NCI-H2196 treated with DMSO at 0.1 percent for 48 hours (cell line): ENCODE results near the gene PTPRJ.
"Not testable (repeated sequence)": the region's sequence is repeated elsewhere in the genome, so short reads cannot be mapped to it uniquely, and the experiment has no call there.

ENCODE experiments used
- DNase-seq: peaks from one replicate; lab custom pipeline; 2025; ENCODE audit not compliant: unreplicated experiment; lab: John Stamatoyannopoulos, UW

Gene PTPRJ

DNA sequence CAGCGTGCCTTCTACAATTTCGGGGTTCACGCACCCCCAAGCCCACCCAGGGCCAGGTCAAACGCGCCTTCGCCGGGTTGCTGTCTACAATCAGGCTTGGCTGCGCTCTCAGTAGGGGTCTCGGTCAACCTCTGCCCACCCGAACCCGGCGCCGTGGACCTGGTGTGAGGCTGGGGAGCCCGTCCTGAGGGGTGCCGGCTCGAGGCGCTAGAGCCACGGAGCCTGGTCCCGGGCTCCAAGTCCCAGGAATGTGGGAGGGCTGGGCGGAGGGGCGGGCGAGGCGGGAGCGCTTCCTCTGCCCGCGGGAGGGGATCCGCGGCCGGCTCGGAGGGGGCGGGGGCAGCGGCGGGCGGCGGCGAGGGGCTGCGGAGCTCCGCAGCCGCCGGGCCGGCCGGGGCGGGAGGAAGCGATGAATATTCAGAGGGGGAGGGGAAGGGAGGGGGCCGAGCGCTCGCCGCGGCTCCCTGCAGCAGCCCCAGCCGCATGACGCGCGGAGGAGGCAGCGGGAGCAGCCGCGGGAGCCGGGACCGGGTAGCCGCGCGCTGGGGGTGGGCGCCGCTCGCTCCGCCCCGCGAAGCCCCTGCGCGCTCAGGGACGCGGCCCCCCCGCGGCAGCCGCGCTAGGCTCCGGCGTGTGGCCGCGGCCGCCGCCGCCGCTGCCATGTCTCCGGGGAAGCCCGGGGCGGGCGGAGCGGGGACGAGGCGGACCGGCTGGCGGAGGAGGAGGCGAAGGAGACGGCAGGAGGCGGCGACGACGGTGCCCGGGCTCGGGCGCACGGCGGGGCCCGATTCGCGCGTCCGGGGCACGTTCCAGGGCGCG is at the start of gene PTPRJ:
Gene PTPRJ, plus strand, starts transcription at position 472 of the 819 bp plus-strand sequence. CDS start 354 bp downstream, outside the sequence.
- DNase-seq: no peak

DNA sequence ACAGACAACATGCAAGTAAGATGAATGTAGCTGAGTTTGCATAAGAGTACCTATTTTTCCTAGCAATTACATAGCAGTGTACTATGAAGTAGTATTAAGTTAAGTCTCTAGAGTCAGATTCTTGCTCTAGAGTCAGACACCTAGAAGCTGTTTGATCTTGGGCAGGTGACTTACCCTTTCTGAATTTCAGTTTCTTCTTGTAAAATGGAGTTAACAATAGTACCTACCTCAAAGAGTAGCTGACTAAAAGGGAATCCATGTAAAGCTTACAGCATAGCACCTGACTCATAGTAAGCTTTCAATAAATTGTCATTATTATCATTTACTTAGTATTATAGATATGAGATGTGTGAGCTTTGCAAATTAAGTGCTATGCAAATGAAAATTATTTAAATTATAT is 47.8 kb upstream of the PTPRJ start:
- DNase-seq: no peak

DNA sequence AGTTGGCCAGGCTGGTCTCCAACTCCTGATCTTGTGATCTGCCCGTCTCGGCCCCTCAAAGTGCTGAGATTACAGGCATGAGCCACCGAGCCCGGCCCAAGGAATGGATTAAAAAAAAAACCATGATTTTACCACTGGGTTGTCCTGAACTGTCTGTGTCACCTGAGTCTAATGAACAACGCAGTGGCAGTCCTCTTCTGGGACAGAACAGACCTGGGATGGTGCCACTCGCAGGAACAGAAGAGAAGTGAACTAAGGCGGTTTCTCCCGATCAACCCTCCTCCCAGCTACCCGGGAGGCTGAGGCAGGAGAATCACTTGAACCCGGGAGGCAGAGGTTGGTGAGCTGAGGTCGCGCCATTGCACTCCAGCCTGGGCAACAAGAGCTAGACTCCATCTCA is 46.6 kb upstream of the PTPRJ start:
- not testable (repeated sequence) for DNase-seq

DNA sequence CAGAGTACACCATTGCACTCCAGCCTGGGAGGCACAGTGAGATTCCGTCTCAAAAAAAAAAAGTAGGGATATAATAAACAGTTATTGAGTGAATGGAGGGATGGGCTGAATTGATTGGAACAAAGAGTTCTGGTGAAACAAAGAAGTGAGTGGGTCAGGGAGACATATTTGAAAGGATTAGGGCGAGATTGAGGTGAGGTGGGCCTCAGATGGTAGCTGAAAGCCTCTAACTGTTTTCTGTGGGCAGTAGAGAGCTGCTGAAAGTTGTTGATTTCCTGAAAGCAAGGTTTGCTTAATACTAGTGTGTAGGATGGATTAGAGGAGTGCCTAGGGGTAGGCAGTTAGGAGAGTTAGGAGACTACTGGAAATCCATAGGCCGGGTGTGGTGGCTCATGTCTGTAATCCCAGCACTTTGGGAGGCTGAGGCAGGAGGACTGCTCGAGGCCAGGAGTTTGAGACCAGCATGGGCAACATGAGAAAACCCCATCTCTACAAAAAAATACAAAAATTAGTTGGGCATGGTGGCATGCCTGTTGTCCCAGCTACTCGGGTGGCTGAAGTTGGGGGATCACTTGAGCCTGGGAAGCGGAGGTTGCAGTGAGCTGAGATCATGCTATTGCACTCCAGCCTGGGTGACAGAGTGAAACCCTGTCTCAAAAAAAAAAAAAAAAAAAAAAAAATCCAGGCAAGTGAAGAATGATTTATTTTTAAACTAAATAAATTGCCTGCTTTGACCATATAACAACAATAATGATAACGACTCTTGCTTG is 41.4 kb upstream of the PTPRJ start:
- no peak for DNase-seq

- DNase-seq: no peak
These were observed 39.3 kb upstream of the PTPRJ start for GRCh38 chr11:47940904-47941649.

DNA sequence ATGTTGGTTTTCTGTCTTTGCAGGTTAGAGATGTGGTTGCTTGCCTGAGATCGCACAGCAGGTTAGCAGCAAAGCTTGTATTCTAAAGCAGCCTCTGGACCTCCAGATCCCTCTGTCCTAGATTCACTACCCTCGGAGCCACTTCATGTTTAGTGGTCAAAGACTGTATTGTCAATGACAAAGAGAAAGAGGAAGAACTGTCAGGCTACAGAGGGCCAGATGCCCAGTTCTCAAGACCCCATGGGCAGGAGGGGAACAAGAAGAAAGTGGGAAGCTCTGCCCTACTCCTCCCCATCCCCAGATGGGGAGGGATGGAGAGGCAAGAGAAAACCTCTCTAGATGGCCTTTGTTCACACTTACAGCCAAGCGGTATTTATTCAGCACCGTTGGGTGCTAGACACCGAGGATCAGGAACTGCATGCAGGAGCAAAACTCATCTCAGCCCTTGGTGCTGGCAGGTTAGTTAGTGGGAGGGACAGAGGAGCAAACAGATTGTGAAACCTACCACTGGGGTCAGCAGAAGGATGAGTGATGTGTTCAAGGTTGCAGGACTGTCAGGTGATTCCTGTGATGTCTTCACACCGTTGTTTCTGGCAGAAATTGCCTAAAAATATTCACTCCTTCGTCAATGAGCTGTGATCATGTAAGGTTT is 38.3 kb upstream of the PTPRJ start:
- no peak for DNase-seq

DNA sequence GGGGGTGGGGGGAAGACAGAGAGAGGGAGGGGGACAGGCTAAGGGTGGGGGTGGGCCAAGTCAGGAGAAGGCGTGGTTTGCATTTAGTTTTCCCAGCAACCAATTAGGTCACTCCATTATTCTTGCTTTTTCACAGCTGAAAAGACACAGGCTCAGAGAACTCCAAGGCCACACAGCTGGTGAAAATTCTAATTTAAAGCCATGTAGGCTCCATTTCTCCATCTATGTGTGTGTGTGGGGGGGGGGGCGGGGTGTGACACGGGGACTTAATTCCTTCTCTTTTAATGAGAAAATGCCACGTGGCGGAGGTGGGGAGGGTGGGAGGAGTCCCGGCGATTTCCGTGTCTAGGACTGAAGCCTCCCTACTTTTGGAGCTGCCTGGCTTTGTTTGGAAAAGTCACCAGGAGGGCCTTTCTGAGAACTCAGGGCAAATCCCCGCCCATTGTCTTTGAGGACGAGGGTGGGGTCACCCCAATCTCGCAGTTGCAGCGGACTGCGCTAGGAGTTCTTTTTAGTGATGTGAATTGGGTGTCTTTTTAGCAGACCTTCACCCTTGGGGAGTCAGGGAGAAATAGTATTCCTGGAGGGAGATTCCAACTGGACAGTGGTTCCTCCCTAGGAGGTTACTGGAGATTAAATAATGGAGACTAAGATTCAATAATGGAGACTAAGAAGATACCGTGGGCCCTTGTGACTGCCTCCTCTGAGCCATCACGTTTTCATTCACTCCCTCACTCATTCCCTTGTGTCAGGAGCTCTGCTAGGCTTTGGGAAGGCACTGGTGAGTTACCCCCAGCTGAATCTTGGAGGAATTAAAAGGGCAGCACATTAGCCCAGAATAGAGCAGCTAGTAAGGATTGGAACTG is 36.4 kb upstream of the PTPRJ start:
- DNase-seq: no peak

GRCh38 chr11:47944632-47945031 is 35.7 kb upstream of the PTPRJ start:
- no peak for DNase-seq

DNA sequence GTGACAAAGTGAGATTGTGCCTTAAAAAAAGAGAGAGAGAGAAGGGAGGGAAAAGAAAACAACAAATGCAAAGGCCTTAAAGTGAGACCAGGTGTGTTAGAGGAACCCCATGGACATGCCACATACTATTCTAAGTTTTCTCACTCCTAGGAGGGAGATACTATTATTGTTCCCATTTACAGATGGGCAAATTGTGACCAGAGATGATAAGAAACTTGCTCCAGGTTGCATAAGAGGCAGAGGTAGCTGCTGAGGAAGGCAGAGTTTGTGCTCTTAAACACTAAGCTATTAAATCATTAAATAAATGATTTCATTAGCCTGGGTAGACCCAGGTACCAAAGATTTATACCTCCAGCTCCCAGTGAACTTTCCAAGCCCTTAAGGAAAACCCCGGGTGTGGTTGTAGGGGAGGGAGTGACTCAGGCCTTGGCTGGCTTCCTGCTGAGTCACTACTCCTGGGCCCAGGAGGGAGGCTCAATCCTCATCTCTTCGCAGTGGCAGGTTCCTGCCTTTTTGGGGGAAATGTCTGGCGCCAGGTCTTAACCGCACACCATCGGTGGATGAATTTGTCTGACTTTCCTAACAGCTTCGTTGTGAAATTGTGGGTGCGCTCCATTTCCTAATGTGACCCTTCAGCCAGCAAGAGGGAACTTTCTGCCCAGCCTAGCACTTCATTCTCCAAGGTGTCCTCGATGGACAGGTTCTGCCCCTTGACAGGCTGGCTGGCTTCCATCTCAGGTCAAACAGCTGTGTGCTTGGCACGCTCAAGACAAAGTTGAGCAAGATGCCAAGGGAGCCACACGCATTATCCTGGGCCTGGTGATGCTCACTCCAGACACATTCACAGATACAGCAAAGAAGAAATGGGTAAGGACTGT is 33.4 kb upstream of the PTPRJ start:
- no peak for DNase-seq

- DNase-seq: no peak
These were observed 32.2 kb upstream of the PTPRJ start for GRCh38 chr11:47948137-47948536.

DNA sequence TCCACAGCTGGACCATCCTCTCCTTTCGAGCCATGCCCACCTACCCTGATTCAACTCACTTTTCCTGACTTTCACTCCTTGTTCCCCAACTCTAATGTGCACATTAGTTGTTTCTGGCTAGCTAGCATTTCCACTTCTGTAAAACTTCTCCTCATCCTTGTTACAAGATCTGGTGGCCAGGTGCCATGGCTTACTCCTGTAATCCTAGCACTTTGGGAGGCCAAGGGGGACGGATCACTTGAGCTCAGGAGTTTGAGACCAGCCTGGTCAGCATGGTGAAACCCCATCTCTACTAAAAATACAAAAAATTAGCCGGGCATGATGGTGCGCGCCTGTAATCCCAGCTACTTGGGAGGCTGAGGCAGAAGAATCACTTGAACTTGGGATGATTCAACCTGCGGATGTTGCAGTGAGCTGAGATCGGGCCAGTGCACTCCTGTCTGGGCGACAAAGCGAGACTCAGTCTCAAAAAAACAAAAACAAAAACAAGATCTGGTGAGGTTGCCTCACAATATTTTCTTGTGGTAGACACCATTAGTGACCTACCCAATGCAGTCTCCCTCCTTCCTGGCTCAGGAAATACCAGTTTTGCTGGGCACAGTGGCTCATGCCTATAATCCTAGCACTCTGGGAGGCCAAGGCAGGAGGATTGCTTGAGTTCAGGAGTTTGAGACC is 31.2 kb upstream of the PTPRJ start:
- DNase-seq: not testable (repeated sequence)

GRCh38 chr11:47950396-47950795 is 30.0 kb upstream of the PTPRJ start:
- DNase-seq: no peak

DNA sequence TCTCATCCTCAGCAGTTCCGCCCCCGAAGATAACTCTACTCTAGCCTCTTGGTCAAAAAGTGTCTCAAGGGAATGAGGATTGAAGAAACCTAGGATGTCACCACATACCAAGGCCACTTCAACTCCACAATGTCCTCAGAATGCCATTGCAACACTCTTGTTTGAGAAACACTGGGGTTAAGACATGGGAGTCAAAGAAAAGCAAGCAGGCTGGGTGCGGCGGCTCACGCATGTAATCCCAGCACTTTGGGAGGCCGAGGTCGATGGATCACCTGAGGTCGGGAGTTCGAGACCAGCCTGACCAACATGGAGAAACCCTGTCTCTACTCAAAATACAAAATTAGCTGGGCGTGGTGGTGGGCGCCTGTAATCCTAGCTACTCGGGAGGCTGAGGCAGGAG is 28.9 kb upstream of the PTPRJ start:
- DNase-seq: not testable (repeated sequence)

GRCh38 chr11:47955061-47955755 is 25.2 kb upstream of the PTPRJ start:
- no peak for DNase-seq

DNA sequence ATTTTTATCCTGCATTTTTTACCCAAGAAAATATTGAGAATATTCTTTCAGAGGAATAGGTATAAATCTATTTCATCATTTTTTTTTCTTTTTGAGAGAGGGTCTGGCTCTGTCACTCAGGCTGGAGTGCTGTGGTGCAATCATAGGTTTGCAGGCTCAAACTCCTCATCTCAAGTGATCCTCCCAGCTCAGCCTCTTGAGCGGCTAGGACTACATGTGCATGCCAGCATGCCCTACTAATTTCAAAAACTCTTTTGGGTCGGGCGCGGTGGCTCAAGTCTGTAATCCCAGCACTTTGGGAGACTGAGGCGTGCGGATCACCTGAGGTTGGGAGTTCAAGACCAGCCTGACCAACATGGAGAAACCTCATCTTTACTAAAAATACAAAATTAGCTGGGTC is 20.3 kb upstream of the PTPRJ start:
- DNase-seq: no peak

DNA sequence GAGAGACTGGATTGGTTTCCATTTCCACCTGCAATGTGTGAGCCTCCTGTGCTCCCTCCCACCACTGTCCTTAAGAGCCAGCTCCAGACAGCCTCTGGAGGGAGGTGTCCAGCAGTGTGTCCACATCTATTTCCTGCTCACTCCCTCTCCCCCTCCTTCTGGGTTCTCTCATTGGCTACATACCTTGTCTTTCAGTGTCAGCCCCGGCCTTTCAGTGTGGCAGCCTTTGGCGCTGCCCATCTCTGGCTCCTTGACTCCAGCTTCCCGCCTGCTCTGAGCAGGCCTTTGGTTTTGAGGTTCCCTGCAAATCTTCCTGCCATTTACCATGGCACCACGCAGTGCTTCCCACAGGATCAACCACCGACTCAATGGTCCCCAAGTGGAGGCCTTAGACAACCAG is 19.0 kb upstream of the PTPRJ start:
- DNase-seq: peak; percentile 71

DNA sequence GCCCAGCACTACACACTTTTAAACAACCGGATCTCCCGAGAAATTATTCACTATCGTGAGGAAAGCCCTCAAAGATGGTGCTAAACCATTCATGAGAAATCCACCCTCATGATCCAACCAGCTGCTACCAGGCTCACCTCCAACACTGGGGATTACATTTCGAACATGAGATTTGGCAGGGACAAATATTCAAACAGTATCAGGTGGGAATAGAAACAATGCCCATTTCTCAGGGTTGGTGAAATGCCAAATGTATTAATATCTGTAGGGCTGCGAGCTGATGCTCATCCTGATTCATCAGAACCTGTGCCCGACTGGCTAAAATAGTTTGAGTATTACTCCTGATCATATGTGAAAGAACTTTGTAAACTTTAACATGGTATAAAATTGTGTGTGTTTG is 15.8 kb upstream of the PTPRJ start:
- no peak for DNase-seq
